HCT116 (cell line): Measurements from ENCODE around the gene GRK2. TPM values are rescaled to one million over a fixed set of nuclear protein-coding genes. Genes with fewer than 3 reads are reported as not detected.

Experiments
- ATAC-seq: fragments of 200-7000 bp; cut with Tn5 transposase; 2 replicates; pipeline ENCODE4 v1.9.1; 2020; ENCODE audit warnings: mild to moderate bottlenecking, moderate library complexity
- BruUV-seq: library from RNA; stranded (reverse); fragments of 400-500 nt; replicated peaks from 2 replicates; lab custom pipeline; 2021; lab: Mats Ljungman, UMichigan
- CTCF ChIA-PET: fragments of 300-600 bp; sonication (Branson Sonifier 250); formaldehyde crosslinking; loops from one replicate; lab custom pipeline; 2021; ENCODE audit warnings: antibody characterized with exemption; lab: Charles Lee
- POLR2A ChIA-PET: fragments of 300-600, 350-600 bp; sonication (Branson Sonifier 250); formaldehyde crosslinking; loops from one replicate; lab custom pipeline; 2021; ENCODE audit warnings: antibody characterized with exemption; lab: Charles Lee
- RAD21 ChIA-PET, 2 experiments: fragments of 300-600 bp; sonication (Branson Sonifier 250); formaldehyde crosslinking; loops; one replicate each; lab custom pipeline; 2023; ENCODE audit warnings: low total read pairs in 2 of 2; ENCODE audit not compliant: uncharacterized antibody in 2 of 2, unreplicated experiment in 2 of 2, low non-redundant PET in 1 of 2; lab: Charles Lee
- DNase-seq: peaks from one replicate; pipeline ENCODE4 v3.0.0-alpha.2; 2010; ENCODE audit warnings: low read depth, low spot score
- H2AFZ ChIP-seq: fragments of 200-600 bp; shearing (Covaris generic), sonication (generic); 2 replicates; pipeline ENCODE4 v1.6.1; 2017; ENCODE audit warnings: low read depth, mixed run types, mixed read lengths, antibody characterized with exemption, low read length; ENCODE audit not compliant: poor library complexity, severe bottlenecking
- H3K27ac ChIP-seq: 2 replicates; pipeline ENCODE4 v1.5.1; 2012; ENCODE audit warnings: low read depth, low read length
- H3K27me3 ChIP-seq: fragments of 200-600 bp; sonication (generic); 2 replicates; pipeline ENCODE4 v1.6.1; 2016; ENCODE audit warnings: mixed run types, low read length, mixed read lengths; ENCODE audit not compliant: insufficient read depth
- H3K36me3 ChIP-seq, 2 experiments: fragments of 200-500 bp in 1 of 2; fragments of 200-600 bp in 1 of 2; sonication (Bioruptor generic) in 1 of 2; sonication (generic) in 1 of 2; 2 replicates each; pipeline versions ENCODE4 v1.5.1 to v1.6.1; 2014 to 2016; ENCODE audit warnings: low read length in 2 of 2, inconsistent platforms in 1 of 2, mixed read lengths in 1 of 2, mixed run types in 1 of 2; ENCODE audit not compliant: insufficient read depth in 2 of 2, control insufficient read depth in 1 of 2
- H3K4me1 ChIP-seq, 2 experiments: fragments of 200-600 bp in 1 of 2; sonication (generic) in 1 of 2; 2 replicates each; pipeline versions ENCODE4 v1.5.1 to v1.6.1; 2012 to 2017; ENCODE audit warnings: low read length in 2 of 2, inconsistent platforms in 1 of 2, mild to moderate bottlenecking in 1 of 2, mixed read lengths in 1 of 2, mixed run types in 1 of 2, moderate library complexity in 1 of 2; ENCODE audit not compliant: insufficient read depth in 2 of 2, control insufficient read depth in 1 of 2
- H3K4me2 ChIP-seq: fragments of 200-600 bp; sonication (generic); 2 replicates; pipeline ENCODE4 v1.6.1; 2017; ENCODE audit warnings: mixed run types, low read length, mixed read lengths
- H3K4me3 ChIP-seq, 2 experiments: fragments of 200-600 bp in 1 of 2; sonication (generic) in 1 of 2; replicated peaks in 1 of 2; 2 replicates each; pipeline ENCODE4 v1.5.1; 2011 to 2016; ENCODE audit warnings: low read length in 2 of 2, control low read depth in 1 of 2, low read depth in 1 of 2, mild to moderate bottlenecking in 1 of 2, mixed read lengths in 1 of 2, mixed run types in 1 of 2
- H3K79me2 ChIP-seq: fragments of 200-600 bp; sonication (generic); 2 replicates; pipeline ENCODE4 v1.6.1; 2017; ENCODE audit warnings: mild to moderate bottlenecking, mixed run types, low read length, moderate library complexity, mixed read lengths; ENCODE audit not compliant: insufficient read depth
- H3K9ac ChIP-seq: fragments of 200-600 bp; sonication (generic); 2 replicates; pipeline ENCODE4 v1.6.1; 2016; ENCODE audit warnings: low read length, mixed read lengths
- H3K9me2 ChIP-seq: fragments of 200-600 bp; sonication (generic), shearing (Covaris generic); 2 replicates; pipeline ENCODE4 v1.6.1; 2017; ENCODE audit warnings: mixed run types, mild to moderate bottlenecking, moderate library complexity; ENCODE audit not compliant: insufficient read depth
- H3K9me3 ChIP-seq, 2 experiments: fragments of 200-500 bp in 1 of 2; fragments of 200-600 bp in 1 of 2; sonication (Bioruptor generic) in 1 of 2; sonication (generic) in 1 of 2; 2 replicates each; pipeline ENCODE4 v1.6.1; 2014 to 2017; ENCODE audit warnings: low read length in 2 of 2, mixed read lengths in 2 of 2, inconsistent platforms in 1 of 2, low read depth in 1 of 2, mild to moderate bottlenecking in 1 of 2, mixed run types in 1 of 2, moderate library complexity in 1 of 2; ENCODE audit not compliant: control insufficient read depth in 1 of 2, insufficient read depth in 1 of 2
- H4K20me1 ChIP-seq: fragments of 200-600 bp; sonication (generic), shearing (Covaris generic); 2 replicates; pipeline ENCODE4 v1.6.1; 2017; ENCODE audit warnings: mixed run types, mild to moderate bottlenecking, moderate library complexity; ENCODE audit not compliant: insufficient read depth
- CEBPB ChIP-seq: IDR thresholded peaks from 2 replicates; pipeline ENCODE4 v1.6.1; 2012; ENCODE audit warnings: low read depth
- FOSL1 ChIP-seq: IDR thresholded peaks from 2 replicates; pipeline ENCODE4 v1.6.1; 2012; ENCODE audit warnings: low read depth
- JUND ChIP-seq: IDR thresholded peaks from 2 replicates; pipeline ENCODE4 v1.6.1; 2012
- POLR2A ChIP-seq: IDR thresholded peaks from 2 replicates; pipeline ENCODE4 v1.7.0; 2011; ENCODE audit warnings: borderline replicate concordance; ENCODE audit not compliant: insufficient read depth, insufficient read length; ENCODE audit errors: extremely low read depth
- SRF ChIP-seq: IDR thresholded peaks from 2 replicates; pipeline ENCODE4 v1.6.1; 2012; ENCODE audit warnings: low read depth
- ZFX ChIP-seq: fragments of 450-650 bp; IDR thresholded peaks from 2 replicates; pipeline ENCODE4 v1.6.1; 2017
- ZNF274 ChIP-seq: fragments of 200-500 bp; sonication (Bioruptor generic); IDR thresholded peaks from 2 replicates; pipeline ENCODE4 v1.6.1; 2014; ENCODE audit warnings: mild to moderate bottlenecking, low read depth, low read length, inconsistent platforms
- intact Hi-C: fragments of 100-400 bp; cut with micrococcal nuclease; formaldehyde crosslinking; loops from 2 replicates; pipeline ENCODE4 v1.10.0; 2022
- total RNA-seq: library from RNA; stranded (reverse); gene quantifications from one replicate; pipeline ENCODE4 v1.2.1, GENCODE V29; 2021; ENCODE audit not compliant: unreplicated experiment
- TF ChIP-seq, protein P1 (sequence below): IDR thresholded peaks from 2 replicates; pipeline ENCODE4 v1.6.1; 2012
- TF ChIP-seq, protein P2 (sequence below), 3 experiments: fragments of 200-600 bp in 1 of 3; sonication (generic) in 1 of 3; IDR thresholded peaks in 2 of 3; conservative IDR thresholded peaks in 1 of 3; 2 replicates each; pipeline ENCODE4 v1.5.1; 2012 to 2017; ENCODE audit warnings: low read depth in 2 of 3, low read length in 2 of 3, antibody characterized with exemption in 1 of 3, borderline replicate concordance in 1 of 3, control low read depth in 1 of 3, mild to moderate bottlenecking in 1 of 3, mixed read lengths in 1 of 3, mixed run types in 1 of 3, moderate library complexity in 1 of 3; ENCODE audit not compliant: insufficient read depth in 1 of 3
- TF ChIP-seq, protein P3 (sequence below): IDR thresholded peaks from 2 replicates; pipeline ENCODE4 v1.6.1; 2012; ENCODE audit warnings: low read depth
- TF ChIP-seq, protein P4 (sequence below): IDR thresholded peaks from 2 replicates; pipeline ENCODE4 v1.6.1; 2011; ENCODE audit warnings: mild to moderate bottlenecking, low read length, moderate library complexity; ENCODE audit not compliant: insufficient replicate concordance; ENCODE audit errors: extremely low read depth

The GRK2 gene
- total RNA-seq, 1 experiment from 2014 or later: 83.0 TPM

DNA sequence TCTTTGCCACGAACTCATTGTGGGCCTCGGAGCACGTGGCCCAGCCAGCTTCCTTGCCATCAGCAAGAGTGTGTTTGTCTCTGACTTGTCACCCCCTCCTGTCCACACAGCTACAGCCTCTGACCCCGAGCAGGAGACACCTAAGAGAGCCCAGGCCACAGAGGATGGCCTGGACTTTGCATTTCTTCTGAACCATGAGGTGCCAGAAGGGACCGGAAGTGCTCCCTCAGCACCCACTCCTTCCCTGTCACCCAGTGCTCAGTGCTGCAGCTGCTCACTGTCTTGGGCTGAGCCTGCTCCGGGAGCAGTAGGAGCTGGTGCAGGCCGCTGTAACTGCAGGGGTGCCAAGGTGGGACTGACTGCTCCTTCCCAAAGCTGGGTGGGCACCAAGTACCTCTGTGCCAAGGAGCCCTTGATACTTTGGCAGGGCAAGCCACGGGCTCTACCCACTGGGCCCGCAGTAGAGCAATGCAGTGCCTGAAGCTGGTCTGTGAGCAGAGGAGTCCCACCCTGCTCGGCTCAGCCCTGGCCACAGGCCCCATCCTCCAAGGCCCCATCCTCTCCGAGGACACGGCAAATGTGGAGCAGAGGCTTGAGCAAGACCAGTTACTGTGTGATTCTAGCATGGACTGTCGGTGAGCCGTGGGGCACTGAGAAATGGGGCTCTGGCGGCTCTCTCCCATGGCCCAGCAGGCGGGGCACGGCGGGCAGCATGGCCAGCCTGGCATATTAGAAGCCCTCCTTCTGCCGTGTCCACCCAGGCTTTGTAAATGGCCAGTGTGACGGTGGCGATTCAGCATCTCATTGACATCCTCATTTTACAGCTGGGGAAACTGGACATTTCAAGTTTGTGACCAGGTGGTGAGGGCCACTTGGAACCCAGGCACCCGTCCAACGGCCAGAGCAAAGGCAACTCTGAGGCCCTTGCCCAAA lies 6.3 kb downstream of the GRK2 start:
- H3K4me3 ChIP-seq: no peak overlapping the region
- TF ChIP-seq CEBPB (no peak), ZFX (no peak), JUND (no peak), SRF (no peak), ZNF274 (no peak), FOSL1 (no peak), POLR2A (no peak)
- TF ChIP-seq, protein P1, sequence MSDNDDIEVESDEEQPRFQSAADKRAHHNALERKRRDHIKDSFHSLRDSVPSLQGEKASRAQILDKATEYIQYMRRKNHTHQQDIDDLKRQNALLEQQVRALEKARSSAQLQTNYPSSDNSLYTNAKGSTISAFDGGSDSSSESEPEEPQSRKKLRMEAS: no peak
- TF ChIP-seq, protein P2, sequence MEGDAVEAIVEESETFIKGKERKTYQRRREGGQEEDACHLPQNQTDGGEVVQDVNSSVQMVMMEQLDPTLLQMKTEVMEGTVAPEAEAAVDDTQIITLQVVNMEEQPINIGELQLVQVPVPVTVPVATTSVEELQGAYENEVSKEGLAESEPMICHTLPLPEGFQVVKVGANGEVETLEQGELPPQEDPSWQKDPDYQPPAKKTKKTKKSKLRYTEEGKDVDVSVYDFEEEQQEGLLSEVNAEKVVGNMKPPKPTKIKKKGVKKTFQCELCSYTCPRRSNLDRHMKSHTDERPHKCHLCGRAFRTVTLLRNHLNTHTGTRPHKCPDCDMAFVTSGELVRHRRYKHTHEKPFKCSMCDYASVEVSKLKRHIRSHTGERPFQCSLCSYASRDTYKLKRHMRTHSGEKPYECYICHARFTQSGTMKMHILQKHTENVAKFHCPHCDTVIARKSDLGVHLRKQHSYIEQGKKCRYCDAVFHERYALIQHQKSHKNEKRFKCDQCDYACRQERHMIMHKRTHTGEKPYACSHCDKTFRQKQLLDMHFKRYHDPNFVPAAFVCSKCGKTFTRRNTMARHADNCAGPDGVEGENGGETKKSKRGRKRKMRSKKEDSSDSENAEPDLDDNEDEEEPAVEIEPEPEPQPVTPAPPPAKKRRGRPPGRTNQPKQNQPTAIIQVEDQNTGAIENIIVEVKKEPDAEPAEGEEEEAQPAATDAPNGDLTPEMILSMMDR (IDR thresholded peaks at IDR 0.05 in 2 of 3, conservative IDR thresholded peaks at IDR 0.05 in 1 of 3; ENCODE audit: borderline replicate concordance in 1 of 3, insufficient read depth in 1 of 3, low read depth in 2 of 3, low read length in 2 of 3): no peak
- TF ChIP-seq, protein P3, sequence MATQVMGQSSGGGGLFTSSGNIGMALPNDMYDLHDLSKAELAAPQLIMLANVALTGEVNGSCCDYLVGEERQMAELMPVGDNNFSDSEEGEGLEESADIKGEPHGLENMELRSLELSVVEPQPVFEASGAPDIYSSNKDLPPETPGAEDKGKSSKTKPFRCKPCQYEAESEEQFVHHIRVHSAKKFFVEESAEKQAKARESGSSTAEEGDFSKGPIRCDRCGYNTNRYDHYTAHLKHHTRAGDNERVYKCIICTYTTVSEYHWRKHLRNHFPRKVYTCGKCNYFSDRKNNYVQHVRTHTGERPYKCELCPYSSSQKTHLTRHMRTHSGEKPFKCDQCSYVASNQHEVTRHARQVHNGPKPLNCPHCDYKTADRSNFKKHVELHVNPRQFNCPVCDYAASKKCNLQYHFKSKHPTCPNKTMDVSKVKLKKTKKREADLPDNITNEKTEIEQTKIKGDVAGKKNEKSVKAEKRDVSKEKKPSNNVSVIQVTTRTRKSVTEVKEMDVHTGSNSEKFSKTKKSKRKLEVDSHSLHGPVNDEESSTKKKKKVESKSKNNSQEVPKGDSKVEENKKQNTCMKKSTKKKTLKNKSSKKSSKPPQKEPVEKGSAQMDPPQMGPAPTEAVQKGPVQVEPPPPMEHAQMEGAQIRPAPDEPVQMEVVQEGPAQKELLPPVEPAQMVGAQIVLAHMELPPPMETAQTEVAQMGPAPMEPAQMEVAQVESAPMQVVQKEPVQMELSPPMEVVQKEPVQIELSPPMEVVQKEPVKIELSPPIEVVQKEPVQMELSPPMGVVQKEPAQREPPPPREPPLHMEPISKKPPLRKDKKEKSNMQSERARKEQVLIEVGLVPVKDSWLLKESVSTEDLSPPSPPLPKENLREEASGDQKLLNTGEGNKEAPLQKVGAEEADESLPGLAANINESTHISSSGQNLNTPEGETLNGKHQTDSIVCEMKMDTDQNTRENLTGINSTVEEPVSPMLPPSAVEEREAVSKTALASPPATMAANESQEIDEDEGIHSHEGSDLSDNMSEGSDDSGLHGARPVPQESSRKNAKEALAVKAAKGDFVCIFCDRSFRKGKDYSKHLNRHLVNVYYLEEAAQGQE: no peak
- TF ChIP-seq, protein P4, sequence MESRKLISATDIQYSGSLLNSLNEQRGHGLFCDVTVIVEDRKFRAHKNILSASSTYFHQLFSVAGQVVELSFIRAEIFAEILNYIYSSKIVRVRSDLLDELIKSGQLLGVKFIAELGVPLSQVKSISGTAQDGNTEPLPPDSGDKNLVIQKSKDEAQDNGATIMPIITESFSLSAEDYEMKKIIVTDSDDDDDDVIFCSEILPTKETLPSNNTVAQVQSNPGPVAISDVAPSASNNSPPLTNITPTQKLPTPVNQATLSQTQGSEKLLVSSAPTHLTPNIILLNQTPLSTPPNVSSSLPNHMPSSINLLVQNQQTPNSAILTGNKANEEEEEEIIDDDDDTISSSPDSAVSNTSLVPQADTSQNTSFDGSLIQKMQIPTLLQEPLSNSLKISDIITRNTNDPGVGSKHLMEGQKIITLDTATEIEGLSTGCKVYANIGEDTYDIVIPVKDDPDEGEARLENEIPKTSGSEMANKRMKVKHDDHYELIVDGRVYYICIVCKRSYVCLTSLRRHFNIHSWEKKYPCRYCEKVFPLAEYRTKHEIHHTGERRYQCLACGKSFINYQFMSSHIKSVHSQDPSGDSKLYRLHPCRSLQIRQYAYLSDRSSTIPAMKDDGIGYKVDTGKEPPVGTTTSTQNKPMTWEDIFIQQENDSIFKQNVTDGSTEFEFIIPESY: no peak
- H3K9me3 ChIP-seq: no peaks in the 10 kb centered on the region
- no peak overlapping the region for H3K4me2 ChIP-seq
- ChIA-PET CTCF (interaction anchor here (0.5 to 1.7 kb wide), 3 partner anchors 10 to 11 kb away, joined by 3 to 6 read pairs (median 3); no protein-coding TSS in a partner anchor), RAD21 (no interaction called here), POLR2A (no interaction called here)
- H3K79me2 ChIP-seq: peaks cover 100% of the 10 kb centered on the region
- H2AFZ ChIP-seq: no peak overlapping the region
- peaks cover 8 to 23% of the 10 kb centered on the region in 2 experiments for H3K4me1 ChIP-seq
- BruUV-seq: no TSS peak
- H3K9me2 ChIP-seq: no peaks in the 10 kb centered on the region
- DNase-seq (no peak), ATAC-seq (no peak)
- intact Hi-C loops: no loop called here
- H3K9ac ChIP-seq: no peak overlapping the region
- H4K20me1 ChIP-seq: no peaks in the 10 kb centered on the region
- peaks cover 2 to 15% of the 10 kb centered on the region in 2 experiments; a peak in 1 of 4 replicates for H3K36me3 ChIP-seq
- no peak overlapping the region for H3K27ac ChIP-seq
- H3K27me3 ChIP-seq: no peaks in the 10 kb centered on the region
